ENCODE measurements around the gene SLC35F4.

The SLC35F4 gene

GRCh38 chr14:57671021-57671420 is 194.9 kb downstream of the SLC35F4 start:
- TF ChIP-seq CTCF (conservative IDR thresholded peaks at IDR 0.05; ENCODE audit: low read length), result no peak
- no peak for DNase-seq (ENCODE audit: low read depth)
- H3K4me3 ChIP-seq (ENCODE audit: low read length), result no peak overlapping the region

- DNase-seq (ENCODE audit: low read depth), result no peak
- H3K4me3 ChIP-seq (ENCODE audit: low read length), result no peak overlapping the region
- no peak for TF ChIP-seq CTCF (conservative IDR thresholded peaks at IDR 0.05; ENCODE audit: low read length)
These were observed 205.7 kb downstream of the SLC35F4 start for GRCh38 chr14:57660208-57660607.

- no peak for TF ChIP-seq CTCF (conservative IDR thresholded peaks at IDR 0.05; ENCODE audit: low read length)
- no peak overlapping the region for H3K4me3 ChIP-seq (ENCODE audit: low read length)
- no peak for DNase-seq (ENCODE audit: low read depth)
These were observed 206.8 kb downstream of the SLC35F4 start for GRCh38 chr14:57659052-57659451.

GRCh38 chr14:57657487-57657886 is 208.4 kb downstream of the SLC35F4 start:
- no peak for TF ChIP-seq CTCF (conservative IDR thresholded peaks at IDR 0.05; ENCODE audit: low read length)

GRCh38 chr14:57656853-57657252 is 209.0 kb downstream of the SLC35F4 start:
- H3K4me3 ChIP-seq (ENCODE audit: low read length), result no peak overlapping the region
- DNase-seq (ENCODE audit: low read depth), result no peak
- no peak for TF ChIP-seq CTCF (conservative IDR thresholded peaks at IDR 0.05; ENCODE audit: low read length)

More at GRCh38 chr14:57657487-57657886, 208.4 kb downstream of the SLC35F4 start:
- peak; percentile 9 for DNase-seq (ENCODE audit: low read depth)
- no peak overlapping the region for H3K4me3 ChIP-seq (ENCODE audit: low read length)

- no peak for DNase-seq (ENCODE audit: low read depth)
- no peak for TF ChIP-seq CTCF (conservative IDR thresholded peaks at IDR 0.05; ENCODE audit: low read length)
- H3K4me3 ChIP-seq (ENCODE audit: low read length), result no peak overlapping the region
These were observed 213.1 kb downstream of the SLC35F4 start for GRCh38 chr14:57652769-57653168.

GRCh38 chr14:57641776-57642175 is 224.1 kb downstream of the SLC35F4 start:
- DNase-seq (ENCODE audit: low read depth), result no peak
- no peak for TF ChIP-seq CTCF (conservative IDR thresholded peaks at IDR 0.05; ENCODE audit: low read length)
- no peak overlapping the region for H3K4me3 ChIP-seq (ENCODE audit: low read length)
